MG63 (cell line): ENCODE measurements around the gene AAK1. TPM values are rescaled to one million over a fixed set of nuclear protein-coding genes. Genes with fewer than 3 reads are reported as not detected.
"Not testable (repeated sequence)": the region's sequence is repeated elsewhere in the genome, so short reads cannot be mapped to it uniquely, and the experiment has no call there.

Source experiments
- DNase-seq: peaks from one replicate; pipeline ENCODE4 v3.0.0-alpha.2; 2020
- H3K27me3 ChIP-seq: fragments of 250-450 bp; sonication (Bioruptor Pico); 2 replicates; pipeline ENCODE4 v1.5.1; 2020; ENCODE audit warnings: mild to moderate bottlenecking, moderate library complexity
- H3K36me3 ChIP-seq: fragments of 250-450 bp; sonication (Bioruptor Pico); 2 replicates; pipeline ENCODE4 v1.5.1; 2020; ENCODE audit warnings: mild to moderate bottlenecking, moderate library complexity
- H3K4me3 ChIP-seq: fragments of 250-450 bp; sonication (Bioruptor Pico); 2 replicates; pipeline ENCODE4 v1.5.1; 2020; ENCODE audit warnings: mild to moderate bottlenecking, moderate library complexity
- H3K9me3 ChIP-seq: fragments of 250-450 bp; sonication (Bioruptor Pico); 2 replicates; pipeline ENCODE4 v1.5.1; 2020; ENCODE audit warnings: mild to moderate bottlenecking, moderate library complexity
- total RNA-seq: library from RNA; depleted of rRNA; stranded (reverse); fragments of >200 nt; shearing (Covaris generic); gene quantifications from 2 replicates; pipeline ENCODE4 v1.2.3, GENCODE V29; 2014; ENCODE audit warnings: low replicate concordance

Gene AAK1
- total RNA-seq, 1 experiment from 2014 or later = 9.4 TPM

- Histone ChIP-seq H3K36me3 (no peaks in the 10 kb centered on the region), H3K4me3 (no peak overlapping the region), H3K9me3 (no peaks in the 10 kb centered on the region), H3K27me3 (no peaks in the 10 kb centered on the region)
- DNase-seq = peak; percentile 68
Measured at GRCh38 chr2:69577467-69578197, 65.9 kb downstream of the AAK1 start.

- no peak overlapping the region for H3K4me3 ChIP-seq
- H3K27me3 ChIP-seq = no peaks in the 10 kb centered on the region
- no peaks in the 10 kb centered on the region for H3K36me3 ChIP-seq
- no peak for DNase-seq
- H3K9me3 ChIP-seq = no peaks in the 10 kb centered on the region
Measured at GRCh38 chr2:69576880-69577279, 66.7 kb downstream of the AAK1 start.

DNA sequence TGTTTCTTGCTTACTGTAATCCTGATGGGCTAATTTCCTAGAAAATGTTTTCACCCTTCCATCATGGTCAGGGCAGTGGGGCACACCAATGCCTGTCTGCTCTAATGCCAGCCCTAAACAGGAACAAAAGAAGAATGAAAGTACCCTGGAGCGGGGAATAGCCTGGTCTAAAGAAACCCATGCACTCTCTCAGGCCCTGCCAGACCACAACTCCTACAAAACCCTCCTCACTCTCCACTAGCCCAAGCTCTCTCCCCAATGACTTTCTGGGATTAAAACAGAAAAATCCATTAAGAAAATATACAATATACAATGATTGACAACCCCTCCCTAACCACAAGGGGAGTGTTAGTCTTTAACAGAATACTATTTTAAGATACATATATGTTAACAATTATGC, 67.6 kb downstream of the AAK1 start:
- no peak overlapping the region for H3K4me3 ChIP-seq
- no peaks in the 10 kb centered on the region for H3K9me3 ChIP-seq
- no peaks in the 10 kb centered on the region for H3K36me3 ChIP-seq
- H3K27me3 ChIP-seq = no peaks in the 10 kb centered on the region
- DNase-seq = no peak

DNA sequence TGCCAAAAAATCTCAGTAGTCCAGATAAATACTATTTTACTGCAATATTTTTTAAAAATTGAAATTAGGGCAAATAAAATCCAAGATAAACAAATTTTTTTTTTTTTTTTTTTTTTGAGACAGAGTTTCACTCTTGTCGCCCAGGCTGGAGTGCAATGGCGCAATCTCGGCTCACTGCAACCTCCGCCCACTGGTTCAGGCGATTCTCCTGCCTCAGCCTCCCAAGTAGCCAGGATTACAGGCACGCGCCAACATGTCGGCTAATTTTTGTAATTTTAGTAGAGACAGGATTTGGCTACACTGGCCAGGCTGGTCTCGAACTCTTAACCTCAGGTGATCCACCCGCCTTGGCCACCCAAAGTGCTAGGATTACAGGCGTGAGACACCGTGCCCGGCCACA, 68.2 kb downstream of the AAK1 start:
- not testable (repeated sequence) for H3K4me3 ChIP-seq, H3K36me3 ChIP-seq, H3K27me3 ChIP-seq, H3K9me3 ChIP-seq, DNase-seq

- Histone ChIP-seq H3K9me3 (no peaks in the 10 kb centered on the region), H3K4me3 (no peak overlapping the region), H3K27me3 (no peaks in the 10 kb centered on the region), H3K36me3 (no peaks in the 10 kb centered on the region)
- peak; percentile 68 for DNase-seq
Measured at GRCh38 chr2:69572641-69573040, 70.9 kb downstream of the AAK1 start.

- no peak overlapping the region for H3K4me3 ChIP-seq
- DNase-seq = no peak
- no peaks in the 10 kb centered on the region for H3K27me3 ChIP-seq
- H3K9me3 ChIP-seq = no peaks in the 10 kb centered on the region
- H3K36me3 ChIP-seq = no peaks in the 10 kb centered on the region
Measured at GRCh38 chr2:69571189-69571588, 72.3 kb downstream of the AAK1 start.

GRCh38 chr2:69570474-69570873, 73.1 kb downstream of the AAK1 start:
- Histone ChIP-seq H3K4me3 (no peak overlapping the region), H3K36me3 (no peaks in the 10 kb centered on the region), H3K27me3 (no peaks in the 10 kb centered on the region), H3K9me3 (no peaks in the 10 kb centered on the region)
- DNase-seq = no peak

DNA sequence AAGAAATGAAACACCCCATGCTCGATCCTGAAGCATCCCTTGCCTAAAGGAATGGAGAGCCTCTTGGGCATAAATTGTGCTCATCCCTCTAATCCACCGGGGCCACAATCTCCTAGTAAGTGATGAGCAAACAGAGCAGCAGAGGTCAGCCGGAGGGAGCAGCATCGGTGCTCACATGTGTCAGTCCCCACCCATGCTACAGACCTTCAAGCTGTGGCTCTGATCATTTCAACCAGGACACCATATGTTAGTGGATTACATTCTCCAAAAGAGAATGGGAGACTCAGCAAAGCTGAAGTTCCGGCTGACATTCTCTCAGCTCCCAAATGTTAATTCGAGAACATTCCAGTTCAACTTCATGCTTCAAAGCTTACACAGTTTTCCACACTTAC, 75.6 kb downstream of the AAK1 start:
- Histone ChIP-seq H3K27me3 (no peaks in the 10 kb centered on the region), H3K36me3 (no peaks in the 10 kb centered on the region), H3K9me3 (no peaks in the 10 kb centered on the region), H3K4me3 (no peak overlapping the region)
- DNase-seq = no peak

DNA sequence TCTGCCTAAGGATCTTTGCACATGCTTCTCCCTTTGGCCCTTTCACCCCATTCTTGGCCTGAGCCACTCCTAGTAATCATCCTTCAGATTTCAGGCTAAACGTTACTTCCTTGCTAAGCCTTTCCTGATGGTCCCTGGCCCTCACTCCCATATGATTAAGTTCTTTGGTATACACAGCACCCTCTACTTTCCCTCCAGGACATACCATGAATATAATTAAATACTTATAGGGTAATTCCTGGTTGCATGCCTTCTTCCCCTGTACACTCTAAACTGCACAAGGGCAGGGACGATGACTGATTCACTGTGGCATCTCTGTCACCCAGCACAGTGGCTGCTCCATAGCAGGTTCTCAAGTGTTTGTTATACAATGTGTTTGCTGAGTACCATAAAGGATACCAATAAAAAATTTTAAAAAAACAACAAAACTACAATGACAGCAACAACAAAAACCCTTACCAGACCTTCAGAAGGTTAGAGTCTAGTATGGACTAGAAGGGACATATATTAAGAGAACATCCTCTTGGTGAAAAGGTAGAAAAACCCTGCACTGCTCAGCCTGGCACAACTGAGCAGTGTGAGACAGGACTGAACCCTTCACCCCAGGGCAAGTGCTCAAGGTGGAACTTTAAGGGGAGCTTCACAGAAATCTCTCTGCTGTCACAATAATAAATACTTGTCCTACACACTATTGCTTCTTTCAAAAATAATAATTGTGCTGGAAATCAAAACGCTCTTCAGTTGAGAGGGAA, 76.2 kb downstream of the AAK1 start:
- no peak overlapping the region for H3K4me3 ChIP-seq
- H3K27me3 ChIP-seq = no peaks in the 10 kb centered on the region
- no peaks in the 10 kb centered on the region for H3K9me3 ChIP-seq
- peak; percentile 59 for DNase-seq
- no peaks in the 10 kb centered on the region for H3K36me3 ChIP-seq

DNA sequence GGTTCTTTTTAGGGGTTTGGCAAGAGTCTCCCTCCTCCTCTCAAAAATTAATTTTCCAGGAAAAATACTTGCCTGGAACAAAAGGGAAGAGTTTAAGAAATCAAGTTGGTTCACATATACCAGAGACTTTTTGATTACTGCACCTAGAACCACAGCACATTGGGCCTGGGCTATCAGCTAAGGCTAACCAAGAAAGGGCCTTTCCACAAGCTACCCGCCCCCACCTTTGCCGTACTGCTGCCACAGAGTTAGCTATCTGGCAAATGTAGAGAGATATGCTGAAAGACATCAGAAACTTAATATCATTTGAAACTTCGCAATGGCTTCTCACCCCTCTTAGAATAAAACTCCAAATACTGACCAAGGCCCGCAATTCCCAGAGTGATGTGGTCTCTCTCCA, 76.9 kb downstream of the AAK1 start:
- Histone ChIP-seq H3K36me3 (no peaks in the 10 kb centered on the region), H3K4me3 (no peak overlapping the region), H3K9me3 (no peaks in the 10 kb centered on the region), H3K27me3 (no peaks in the 10 kb centered on the region)
- DNase-seq = no peak

- Histone ChIP-seq H3K36me3 (no peaks in the 10 kb centered on the region), H3K27me3 (no peaks in the 10 kb centered on the region), H3K9me3 (no peaks in the 10 kb centered on the region), H3K4me3 (no peak overlapping the region)
- DNase-seq = peak; percentile 31
Measured at GRCh38 chr2:69565431-69565839, 78.1 kb downstream of the AAK1 start.

GRCh38 chr2:69564604-69565003, 78.9 kb downstream of the AAK1 start:
- DNase-seq = no peak
- H3K9me3 ChIP-seq = no peaks in the 10 kb centered on the region
- H3K36me3 ChIP-seq = no peaks in the 10 kb centered on the region
- H3K4me3 ChIP-seq = no peak overlapping the region
- H3K27me3 ChIP-seq = no peaks in the 10 kb centered on the region

- Histone ChIP-seq H3K27me3 (no peaks in the 10 kb centered on the region), H3K9me3 (no peaks in the 10 kb centered on the region), H3K36me3 (no peaks in the 10 kb centered on the region), H3K4me3 (no peak overlapping the region)
- DNase-seq = peak; percentile 53
Measured at GRCh38 chr2:69563021-69563420, 80.5 kb downstream of the AAK1 start.

- Histone ChIP-seq H3K27me3 (no peaks in the 10 kb centered on the region), H3K4me3 (no peak overlapping the region), H3K36me3 (peaks cover under 1% of the 10 kb centered on the region; the same call in 1 of the 2 replicates), H3K9me3 (no peaks in the 10 kb centered on the region)
- no peak for DNase-seq
Measured at GRCh38 chr2:69561101-69561500, 82.4 kb downstream of the AAK1 start.

DNA sequence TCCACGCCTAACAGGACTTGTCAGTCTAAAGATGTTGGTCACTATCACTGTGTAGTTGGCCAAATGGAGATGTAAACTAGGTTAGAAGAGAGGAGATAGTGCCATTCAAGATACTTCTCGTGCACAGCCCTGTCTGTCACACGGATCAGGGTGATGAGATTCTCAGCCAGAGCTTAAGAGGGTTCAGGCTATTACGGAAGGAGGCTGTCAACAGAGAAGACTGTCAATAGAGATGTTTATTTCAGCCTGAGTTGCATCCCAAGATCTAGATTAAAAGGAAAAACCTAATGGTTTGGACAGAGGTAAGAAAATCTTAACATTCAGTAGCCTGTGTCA, 83.4 kb downstream of the AAK1 start:
- Histone ChIP-seq H3K9me3 (no peaks in the 10 kb centered on the region), H3K4me3 (no peak overlapping the region), H3K36me3 (peaks cover 7% of the 10 kb centered on the region), H3K27me3 (no peaks in the 10 kb centered on the region)
- DNase-seq = no peak

GRCh38 chr2:69559442-69560146, 83.9 kb downstream of the AAK1 start:
- H3K4me3 ChIP-seq = no peak overlapping the region
- H3K27me3 ChIP-seq = no peaks in the 10 kb centered on the region
- H3K36me3 ChIP-seq = peaks cover 9% of the 10 kb centered on the region
- H3K9me3 ChIP-seq = no peaks in the 10 kb centered on the region
- DNase-seq = no peak

GRCh38 chr2:69556008-69556407, 87.5 kb downstream of the AAK1 start:
- no peaks in the 10 kb centered on the region for H3K9me3 ChIP-seq
- no peaks in the 10 kb centered on the region for H3K27me3 ChIP-seq
- H3K36me3 ChIP-seq = peaks cover 13% of the 10 kb centered on the region
- DNase-seq = no peak
- H3K4me3 ChIP-seq = no peak overlapping the region

GRCh38 chr2:69554981-69555380, 88.6 kb downstream of the AAK1 start:
- Histone ChIP-seq H3K9me3 (no peaks in the 10 kb centered on the region), H3K27me3 (no peaks in the 10 kb centered on the region), H3K4me3 (no peak overlapping the region), H3K36me3 (peaks cover 13% of the 10 kb centered on the region)
- DNase-seq = no peak
